HG02852 (cell line): Measurements from ENCODE around the gene CARD18.

Experiments used
- ATAC-seq: cut with Tn5 transposase; IDR thresholded peaks from one replicate; pipeline ENCODE4 v1.9.1; 2021; ENCODE audit warnings: mild to moderate bottlenecking, moderate library complexity; ENCODE audit not compliant: unreplicated experiment

The CARD18 gene

DNA sequence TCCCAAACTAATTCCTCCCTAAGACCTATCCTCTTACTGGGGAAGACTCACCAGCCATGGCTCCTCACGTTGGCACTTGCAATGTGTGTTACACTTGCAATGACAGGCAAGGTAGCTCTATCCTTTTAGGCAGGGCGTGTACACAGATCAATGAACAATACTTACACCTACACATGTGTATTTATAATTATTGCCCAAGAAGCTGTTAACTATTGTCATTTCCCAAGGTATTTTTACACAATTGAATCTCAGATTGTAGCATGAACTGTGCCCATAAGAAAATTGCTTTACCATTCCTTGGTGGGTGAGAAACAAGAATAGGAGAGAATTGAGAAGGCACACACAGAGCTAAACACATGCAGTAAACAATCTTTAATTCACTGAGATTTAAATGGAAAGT lies at the start of gene CARD18:
Gene CARD18, minus strand, starts transcription at position 101 of the 400 bp plus-strand sequence. Its CDS starts 43 bp downstream, at position 58.
- no peak for ATAC-seq

GRCh38 chr11:105183987-105184386 lies 44.4 kb upstream of the CARD18 start:
- no peak for ATAC-seq

GRCh38 chr11:105183426-105183825 lies 43.9 kb upstream of the CARD18 start:
- no peak for ATAC-seq

DNA sequence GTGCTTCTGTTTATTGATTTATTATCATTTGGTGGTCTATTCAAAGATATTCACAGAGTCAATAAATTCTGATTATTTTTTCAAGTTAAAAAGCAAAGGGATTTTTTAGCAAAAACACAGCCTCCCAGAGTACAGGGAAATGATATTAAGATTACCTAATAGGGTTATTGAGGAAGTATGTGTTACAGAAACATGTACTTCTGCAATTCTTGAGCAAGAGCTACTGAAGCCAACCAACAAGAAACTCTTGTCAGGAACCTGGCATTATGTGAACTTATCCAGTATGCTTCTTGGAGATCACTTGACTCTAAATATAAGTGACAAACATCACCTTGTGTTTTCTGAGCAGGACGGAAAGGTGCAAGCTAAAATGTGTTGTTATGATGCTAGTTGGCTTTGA lies 42.0 kb upstream of the CARD18 start:
- no peak for ATAC-seq

DNA sequence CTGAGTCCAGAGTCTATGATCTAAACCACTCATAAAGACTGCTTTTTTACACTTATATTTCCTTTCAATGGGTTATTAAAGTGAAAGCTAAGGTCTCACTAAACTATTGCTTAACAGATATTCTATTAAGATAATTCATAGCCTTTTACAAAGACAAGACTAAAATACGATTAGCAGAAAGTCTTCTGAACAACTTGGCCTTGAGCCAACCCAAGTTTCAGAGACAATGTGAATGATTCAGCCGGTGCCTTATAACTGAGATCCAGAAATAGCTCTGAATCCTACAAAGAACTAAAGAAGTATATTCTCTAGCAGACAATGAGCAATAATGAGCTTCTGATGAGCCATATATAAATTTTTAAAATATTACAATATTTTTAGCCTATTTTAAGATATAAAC lies 41.5 kb upstream of the CARD18 start:
- no peak for ATAC-seq

DNA sequence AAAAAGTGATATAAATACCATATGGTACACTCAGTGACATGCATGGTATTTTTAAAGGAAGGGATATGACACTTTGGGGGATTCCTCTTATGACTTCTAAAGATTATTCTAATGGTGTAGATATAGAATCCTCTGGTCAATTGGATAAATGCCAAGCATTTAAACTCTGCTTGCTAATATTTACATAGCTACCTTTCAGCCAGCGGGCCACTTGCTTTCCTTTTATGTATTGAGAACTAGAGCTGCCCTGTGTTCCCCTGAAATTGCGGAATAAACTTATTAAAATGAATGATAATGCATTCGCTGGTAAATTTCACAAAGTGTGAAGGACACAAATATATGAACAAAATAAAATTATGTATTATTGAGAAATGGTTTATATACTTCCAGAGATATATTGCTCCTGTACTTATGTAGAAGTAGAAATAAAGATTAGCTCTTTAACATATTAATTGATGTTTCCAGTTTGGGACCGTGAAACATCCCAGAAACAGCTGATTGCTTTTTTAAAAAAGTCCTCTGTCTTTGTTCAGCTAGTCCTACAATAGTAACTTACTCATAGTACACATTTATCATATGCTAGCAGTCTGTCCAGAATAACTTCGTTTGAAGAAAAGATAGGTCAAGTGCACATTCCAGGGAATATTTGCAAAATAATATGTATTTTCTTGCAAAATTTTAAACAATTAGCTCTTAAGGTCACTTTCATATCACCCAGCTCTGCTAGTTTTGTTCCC lies 40.1 kb upstream of the CARD18 start:
- ATAC-seq, result no peak

- ATAC-seq, result no peak
These were observed 38.1 kb upstream of the CARD18 start for GRCh38 chr11:105177658-105178057.

DNA sequence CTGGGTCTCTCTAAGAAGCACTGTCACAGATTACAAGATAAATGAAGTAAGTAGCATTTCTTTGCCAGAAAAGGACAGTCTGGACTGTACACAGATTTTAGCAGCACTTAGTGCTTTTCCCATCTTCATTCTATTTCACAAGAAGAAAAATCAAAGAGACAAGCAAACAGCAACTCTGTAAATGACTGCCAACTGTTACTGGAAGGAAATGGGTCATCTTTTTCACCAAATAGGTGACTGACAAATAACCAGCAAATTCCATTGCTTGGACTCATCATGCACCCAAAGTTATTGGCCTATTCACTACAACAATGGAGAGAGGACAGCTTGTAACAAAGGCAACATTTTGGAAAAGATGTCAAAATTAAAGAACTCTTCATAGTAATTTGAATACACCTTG lies 28.9 kb upstream of the CARD18 start:
- no peak for ATAC-seq

GRCh38 chr11:105167244-105167643 lies 27.7 kb upstream of the CARD18 start:
- ATAC-seq, result no peak

DNA sequence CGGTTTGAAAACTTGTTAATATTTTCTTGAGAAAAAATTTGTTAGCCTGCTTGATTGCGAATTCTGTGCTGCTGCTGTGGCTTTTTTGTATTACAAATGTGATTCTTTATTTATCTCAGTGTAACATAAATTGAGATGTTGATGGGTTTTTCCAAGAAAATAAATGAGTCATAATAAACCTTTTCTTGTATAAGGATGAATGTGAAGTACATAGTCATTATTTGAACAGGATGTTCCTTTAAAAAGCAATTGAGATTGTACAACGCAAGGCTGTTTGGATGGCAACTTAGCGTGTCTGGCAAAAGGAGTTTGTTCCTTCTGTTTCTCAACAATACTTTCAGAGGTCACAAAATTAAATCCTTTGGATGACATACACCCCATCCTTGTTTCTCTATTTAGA lies 24.6 kb upstream of the CARD18 start:
- ATAC-seq, result no peak

- no peak for ATAC-seq
These were observed 22.9 kb upstream of the CARD18 start for GRCh38 chr11:105162506-105162905.

- ATAC-seq, result no peak
These were observed 18.9 kb upstream of the CARD18 start for GRCh38 chr11:105158436-105158835.

GRCh38 chr11:105156720-105157119 lies 17.2 kb upstream of the CARD18 start:
- no peak for ATAC-seq

DNA sequence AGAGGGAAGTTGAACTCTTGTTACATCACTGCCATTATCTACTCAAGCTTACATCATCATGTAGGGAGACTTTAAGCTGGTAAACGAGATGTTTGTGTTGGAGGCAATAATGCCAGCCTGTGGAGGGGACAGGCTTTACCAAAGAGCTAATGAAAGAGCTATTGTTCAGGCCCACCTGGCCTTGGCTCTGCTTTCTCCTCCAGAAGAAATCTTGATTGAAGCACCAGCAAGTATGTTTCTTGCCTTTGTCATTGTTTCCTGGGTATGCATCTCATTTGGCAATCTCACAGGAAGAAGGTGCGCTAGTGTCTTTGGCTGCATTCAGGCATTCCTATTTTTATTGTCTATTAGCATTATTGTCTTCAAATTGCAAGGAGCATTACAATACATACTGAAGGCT lies 16.7 kb upstream of the CARD18 start:
- ATAC-seq, result no peak

DNA sequence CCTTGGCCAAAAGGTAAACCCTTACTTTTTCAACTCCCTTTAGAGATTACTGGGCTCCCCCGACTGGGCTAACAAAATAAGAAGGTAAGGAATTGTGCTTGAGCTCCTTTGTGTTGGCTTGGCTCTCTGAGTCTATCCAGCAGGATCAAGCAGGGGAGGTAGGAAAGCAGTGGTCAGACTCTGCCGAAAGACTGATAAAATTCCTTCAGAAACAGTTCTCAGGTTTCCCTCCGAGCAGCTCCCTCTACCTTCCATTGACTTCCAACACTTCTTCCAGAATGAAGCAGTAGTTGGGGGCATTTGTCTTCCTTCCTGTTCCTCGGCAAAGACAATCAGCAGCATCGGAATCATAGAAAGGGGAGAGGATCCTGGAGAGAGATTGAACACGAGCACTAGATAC lies 16.1 kb upstream of the CARD18 start:
- no peak for ATAC-seq

- ATAC-seq, result no peak
These were observed 13.8 kb upstream of the CARD18 start for GRCh38 chr11:105153392-105153791.

DNA sequence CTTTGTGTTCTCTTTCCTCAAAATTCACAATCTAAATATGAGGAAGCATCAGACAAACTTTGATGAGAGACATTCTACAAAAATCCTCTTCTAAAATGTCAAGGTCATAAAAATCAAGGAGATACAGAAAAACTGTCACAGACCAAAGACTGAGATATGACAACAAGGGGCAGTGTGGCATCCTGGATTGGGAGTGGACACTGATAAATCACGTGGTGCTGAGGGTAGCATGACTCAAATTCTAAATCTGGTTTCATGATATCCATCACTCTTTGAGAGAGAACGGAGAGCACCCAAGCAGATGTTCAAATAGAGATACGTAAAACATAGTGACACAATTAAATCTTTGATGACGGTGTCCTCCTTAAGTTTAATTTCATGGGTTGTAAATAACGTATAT lies 13.0 kb upstream of the CARD18 start:
- no peak for ATAC-seq

GRCh38 chr11:105152021-105152512 lies 12.5 kb upstream of the CARD18 start:
- ATAC-seq, result no peak

- ATAC-seq, result no peak
These were observed 9.9 kb upstream of the CARD18 start for GRCh38 chr11:105149477-105149876.

- no peak for ATAC-seq
These were observed 8.7 kb upstream of the CARD18 start for GRCh38 chr11:105148241-105148640.

DNA sequence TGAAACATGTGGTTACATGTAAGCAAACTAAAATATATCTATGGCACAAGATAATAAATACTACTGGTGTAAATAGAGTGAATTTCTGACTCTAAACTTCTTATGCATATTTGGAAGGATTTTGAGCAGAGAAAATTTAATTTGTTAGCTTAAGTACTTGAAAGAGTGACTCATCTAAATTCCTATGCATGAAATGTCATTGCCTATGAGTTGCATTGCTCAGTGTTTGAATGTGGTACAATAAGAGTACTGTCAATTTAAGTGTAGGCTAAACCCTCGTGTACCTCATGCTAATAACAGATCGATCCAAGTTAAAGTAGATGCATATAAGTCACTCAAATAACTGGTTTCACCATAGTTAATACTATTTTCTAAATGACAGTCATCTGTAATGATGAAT lies 5.3 kb upstream of the CARD18 start:
- no peak for ATAC-seq

DNA sequence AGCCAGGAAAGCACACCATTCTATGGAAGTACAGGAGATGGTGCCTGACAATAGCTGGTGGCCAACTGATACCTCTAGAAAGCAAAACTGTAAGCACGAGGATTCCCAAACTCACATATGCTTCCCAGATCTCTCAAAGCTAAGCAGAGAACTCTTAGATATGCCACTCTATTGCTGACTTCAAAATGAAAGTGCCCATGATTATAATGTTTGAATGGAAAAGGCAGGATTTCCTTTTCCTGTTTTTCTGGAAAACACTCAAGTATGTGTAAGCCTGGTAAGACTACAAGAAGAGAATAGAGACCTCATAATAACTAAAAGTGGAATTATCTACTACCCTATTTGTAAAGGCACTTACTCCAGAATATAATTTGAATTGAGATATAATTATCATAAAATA lies 2.6 kb upstream of the CARD18 start:
- no peak for ATAC-seq

DNA sequence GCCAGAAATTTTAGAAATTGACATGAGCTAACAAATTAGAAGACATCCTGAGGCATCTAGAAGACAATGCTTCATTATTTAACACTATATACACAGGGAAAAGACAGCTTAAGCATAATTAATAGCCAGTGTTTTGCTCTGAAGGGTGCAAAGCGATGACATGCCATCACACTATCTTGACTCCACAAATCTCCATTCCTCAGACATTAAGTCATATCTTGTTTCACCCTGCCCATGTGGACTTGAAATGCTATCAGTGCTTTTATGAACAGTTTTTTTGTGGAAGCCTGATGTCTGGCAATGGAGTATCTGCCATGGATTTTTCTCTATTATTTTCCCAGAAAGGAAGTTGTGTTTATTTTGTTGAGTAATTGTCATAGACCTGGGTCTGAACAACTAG lies 2.3 kb downstream of the CARD18 start:
- ATAC-seq, result no peak
